Ectodermal cell (in vitro differentiated cells): ENCODE results near the gene WDR26.

Experiments
- H3K27ac ChIP-seq: 2 replicates; pipeline ENCODE4 v1.7.0; 2013; ENCODE audit warnings: mild to moderate bottlenecking, low read depth, low read length; ENCODE audit not compliant: insufficient read depth, poor library complexity, severe bottlenecking
- H3K27me3 ChIP-seq: 2 replicates; pipeline ENCODE4 v1.7.0; 2013; ENCODE audit warnings: mild to moderate bottlenecking, low read length; ENCODE audit not compliant: insufficient read depth, control insufficient read depth, poor library complexity, severe bottlenecking
- H3K36me3 ChIP-seq: one replicate; pipeline ENCODE4 v1.7.0; 2013; ENCODE audit warnings: low read length; ENCODE audit not compliant: control insufficient read depth, insufficient read depth
- H3K4me1 ChIP-seq: one replicate; pipeline ENCODE4 v1.7.0; 2013; ENCODE audit warnings: low read length; ENCODE audit not compliant: control insufficient read depth, insufficient read depth
- H3K4me3 ChIP-seq: 2 replicates; pipeline ENCODE4 v1.7.0; 2013; ENCODE audit warnings: low read depth, low read length, control low read depth; ENCODE audit not compliant: insufficient read depth
- H3K9me3 ChIP-seq: 2 replicates; pipeline ENCODE4 v1.7.0; 2013; ENCODE audit warnings: mild to moderate bottlenecking, low read length, moderate library complexity; ENCODE audit not compliant: control insufficient read depth
- WGBS, 2 experiments: methylation state at CpG; one replicate each; pipeline ENCODE4 v1.1.7; 2013; ENCODE audit warnings: missing lambda C conversion rate in 2 of 2; 5-methylcytosine and 5-hydroxymethylcytosine counted together

The WDR26 gene

DNA sequence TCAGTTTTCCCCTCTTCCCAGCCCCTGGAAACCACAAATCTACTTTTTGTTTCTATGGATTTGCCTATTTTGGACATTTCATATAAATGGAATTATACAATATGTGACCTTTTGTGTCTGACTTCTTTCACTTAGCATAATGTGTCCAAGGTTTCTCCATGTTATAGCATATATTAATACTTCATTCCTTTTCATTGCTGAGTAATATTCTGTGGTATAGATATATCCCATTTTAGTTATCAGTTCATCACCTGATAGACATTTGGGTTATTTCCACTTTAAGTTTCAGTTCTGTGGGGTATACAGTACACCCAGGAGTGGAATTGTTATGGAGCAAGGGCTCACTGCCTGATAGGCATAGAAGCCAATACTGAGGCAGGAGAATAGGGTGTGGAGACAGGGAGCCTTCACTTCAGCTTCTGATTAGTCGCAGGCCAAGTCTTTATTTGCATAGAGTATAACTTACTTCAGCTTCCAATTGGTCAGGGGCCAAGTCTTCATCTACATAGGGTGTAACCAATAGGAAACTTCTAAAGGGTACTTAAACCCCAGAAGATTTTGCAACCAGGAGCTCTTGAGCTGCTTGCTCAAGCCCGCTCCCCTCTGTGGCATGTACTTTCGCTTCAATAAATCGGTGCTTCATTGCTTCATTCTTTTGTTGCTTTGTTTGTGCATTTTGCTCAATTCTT is 96.3 kb downstream of the WDR26 start:
- 71 to 72% methylated on average over 4 of the region's 4 CpGs for WGBS, 2 experiments
- H3K27me3 ChIP-seq = no peaks in the 10 kb centered on the region
- H3K4me1 ChIP-seq = no peaks in the 10 kb centered on the region
- no peak overlapping the region for H3K27ac ChIP-seq
- no peaks in the 10 kb centered on the region for H3K36me3 ChIP-seq
- H3K9me3 ChIP-seq = no peaks in the 10 kb centered on the region
- no peak overlapping the region for H3K4me3 ChIP-seq
